Adipocyte (in vitro differentiated cells): ENCODE data around the gene CSPG5.
A peak's percentile ranks its signal among the peaks of the same experiment; 100 is the strongest.

ENCODE experiments used
- DNase-seq: peaks from one replicate; pipeline ENCODE4 v3.0.0-alpha.2; 2015; ENCODE audit warnings: low read depth
- H3K27me3 ChIP-seq: replicated peaks from 2 replicates; pipeline ENCODE4 v1.7.0; 2013; ENCODE audit warnings: mild to moderate bottlenecking, low read length, moderate library complexity; ENCODE audit not compliant: control insufficient read depth, insufficient read depth
- H3K36me3 ChIP-seq: 2 replicates; pipeline ENCODE4 v1.7.0; 2013; ENCODE audit warnings: low read length, mild to moderate bottlenecking, moderate library complexity; ENCODE audit not compliant: control insufficient read depth, insufficient read depth, severe bottlenecking
- H3K4me1 ChIP-seq: 2 replicates; pipeline ENCODE4 v1.7.0; 2013; ENCODE audit warnings: mild to moderate bottlenecking, low read length, moderate library complexity; ENCODE audit not compliant: control insufficient read depth, insufficient read depth
- H3K4me3 ChIP-seq: 2 replicates; pipeline ENCODE4 v1.7.0; 2013; ENCODE audit warnings: mild to moderate bottlenecking, low read length, moderate library complexity
- H3K9ac ChIP-seq: 2 replicates; pipeline ENCODE4 v1.7.0; 2013; ENCODE audit warnings: mild to moderate bottlenecking, low read length, moderate library complexity
- H3K9me3 ChIP-seq: 2 replicates; pipeline ENCODE4 v1.7.0; 2013; ENCODE audit warnings: mild to moderate bottlenecking, low read length, moderate library complexity; ENCODE audit not compliant: control insufficient read depth

The CSPG5 gene

GRCh38 chr3:47578691-47579632, at the start of gene CSPG5:
Gene CSPG5 (minus strand): TSS chr3:47578865. CDS start chr3:47578693, 172 bp downstream.
- Histone ChIP-seq H3K4me3 (peak within 1 kb of the TSS; percentile 69), H3K9ac (peak within 1 kb of the TSS; percentile 13), H3K27me3 (peaks cover 29% of the 10 kb centered on the region), H3K9me3 (no peaks in the 10 kb centered on the region), H3K36me3 (no peaks in the 10 kb centered on the region), H3K4me1 (peaks cover 10% of the 10 kb centered on the region)
- DNase-seq, result peak; percentile 60

- H3K4me1 ChIP-seq, result no peaks in the 10 kb centered on the region
- H3K9ac ChIP-seq, result no peak overlapping the region
- H3K9me3 ChIP-seq, result no peaks in the 10 kb centered on the region
- H3K4me3 ChIP-seq, result no peak overlapping the region
- H3K27me3 ChIP-seq, result no peaks in the 10 kb centered on the region
- DNase-seq, result no peak
- peaks cover 62% of the 10 kb centered on the region for H3K36me3 ChIP-seq
These were observed 49.8 kb upstream of the CSPG5 start for GRCh38 chr3:47628426-47628825.

- Histone ChIP-seq H3K36me3 (peaks cover 58% of the 10 kb centered on the region), H3K27me3 (no peaks in the 10 kb centered on the region), H3K9me3 (no peaks in the 10 kb centered on the region), H3K9ac (no peak overlapping the region), H3K4me3 (no peak overlapping the region), H3K4me1 (no peaks in the 10 kb centered on the region)
- no peak for DNase-seq
These were observed 44.2 kb upstream of the CSPG5 start for GRCh38 chr3:47622671-47623461.

GRCh38 chr3:47617086-47618010, 38.7 kb upstream of the CSPG5 start:
- Histone ChIP-seq H3K4me1 (peaks cover 6% of the 10 kb centered on the region), H3K9me3 (no peaks in the 10 kb centered on the region), H3K36me3 (peaks cover 45% of the 10 kb centered on the region)

GRCh38 chr3:47614788-47615187, 36.1 kb upstream of the CSPG5 start:
- Histone ChIP-seq H3K9ac (no peak overlapping the region), H3K4me1 (peaks cover 13% of the 10 kb centered on the region), H3K4me3 (no peak overlapping the region), H3K36me3 (peaks cover 35% of the 10 kb centered on the region), H3K27me3 (no peaks in the 10 kb centered on the region), H3K9me3 (no peaks in the 10 kb centered on the region)
- DNase-seq, result no peak

More at GRCh38 chr3:47617086-47618010, 38.7 kb upstream of the CSPG5 start:
- DNase-seq, result peak; percentile 22
- Histone ChIP-seq H3K9ac (no peak overlapping the region), H3K27me3 (no peaks in the 10 kb centered on the region), H3K4me3 (no peak overlapping the region)

GRCh38 chr3:47613722-47614121, 35.1 kb upstream of the CSPG5 start:
- no peak overlapping the region for H3K4me3 ChIP-seq
- no peaks in the 10 kb centered on the region for H3K9me3 ChIP-seq
- H3K4me1 ChIP-seq, result peaks cover 13% of the 10 kb centered on the region
- peaks cover 32% of the 10 kb centered on the region for H3K36me3 ChIP-seq
- no peak for DNase-seq
- no peak overlapping the region for H3K9ac ChIP-seq
- H3K27me3 ChIP-seq, result no peaks in the 10 kb centered on the region

- Histone ChIP-seq H3K4me3 (no peak overlapping the region), H3K9ac (no peak overlapping the region), H3K4me1 (peaks cover 13% of the 10 kb centered on the region), H3K27me3 (no peaks in the 10 kb centered on the region), H3K9me3 (no peaks in the 10 kb centered on the region), H3K36me3 (peaks cover 36% of the 10 kb centered on the region)
- DNase-seq, result no peak
These were observed 34.2 kb upstream of the CSPG5 start for GRCh38 chr3:47612879-47613278.

- DNase-seq, result peak; percentile 58
- peaks cover 13% of the 10 kb centered on the region for H3K4me1 ChIP-seq
- H3K9ac ChIP-seq, result no peak overlapping the region
- no peaks in the 10 kb centered on the region for H3K9me3 ChIP-seq
- H3K36me3 ChIP-seq, result peaks cover 36% of the 10 kb centered on the region
- no peaks in the 10 kb centered on the region for H3K27me3 ChIP-seq
- H3K4me3 ChIP-seq, result no peak overlapping the region
These were observed 33.5 kb upstream of the CSPG5 start for GRCh38 chr3:47612178-47612577.

GRCh38 chr3:47611576-47611975, 32.9 kb upstream of the CSPG5 start:
- no peak overlapping the region for H3K4me3 ChIP-seq
- H3K4me1 ChIP-seq, result peaks cover 13% of the 10 kb centered on the region
- no peak overlapping the region for H3K9ac ChIP-seq
- no peaks in the 10 kb centered on the region for H3K9me3 ChIP-seq
- peaks cover 36% of the 10 kb centered on the region for H3K36me3 ChIP-seq
- H3K27me3 ChIP-seq, result no peaks in the 10 kb centered on the region
- no peak for DNase-seq

GRCh38 chr3:47610583-47610982, 31.9 kb upstream of the CSPG5 start:
- peaks cover 13% of the 10 kb centered on the region for H3K4me1 ChIP-seq
- no peak overlapping the region for H3K9ac ChIP-seq
- no peak for DNase-seq
- H3K27me3 ChIP-seq, result no peaks in the 10 kb centered on the region
- H3K9me3 ChIP-seq, result no peaks in the 10 kb centered on the region
- H3K4me3 ChIP-seq, result no peak overlapping the region
- peaks cover 43% of the 10 kb centered on the region for H3K36me3 ChIP-seq
